Posterior vena cava (tissue), 2 donors: Measurements from ENCODE around the gene SLC12A4. TPM values are rescaled to one million over a fixed set of nuclear protein-coding genes. Genes with fewer than 3 reads are reported as not detected.
A peak's percentile ranks its signal among the peaks of the same experiment; 100 is the strongest.

Experiments
- DNase-seq: peaks from one replicate; pipeline ENCODE4 v3.0.0-alpha.2; 2020; ENCODE audit warnings: low spot score
- intact Hi-C, 2 donors: fragments of 100-400 bp; cut with DNase I; formaldehyde crosslinking; loops; one replicate each; pipeline versions ENCODE4 v1.14.1 to v1.14.2; 2022 to 2023
- total RNA-seq, 2 donors: library from RNA; stranded (reverse); fragmentation: NEBNext Ultra II Directional; extraction: Animal tissue kit (Norgen Biotek cat#: 25700); gene quantifications; one replicate each; pipeline ENCODE4 v1.2.1, GENCODE V29; 2021
- donor health status: DM: yes; HTN: yes; CAD: no.
- donor health status: DM: yes; HTN: yes; CAD: no.

The SLC12A4 gene
- total RNA-seq, 2 donors from 2014 or later: 82.6 to 90.1 TPM

DNA sequence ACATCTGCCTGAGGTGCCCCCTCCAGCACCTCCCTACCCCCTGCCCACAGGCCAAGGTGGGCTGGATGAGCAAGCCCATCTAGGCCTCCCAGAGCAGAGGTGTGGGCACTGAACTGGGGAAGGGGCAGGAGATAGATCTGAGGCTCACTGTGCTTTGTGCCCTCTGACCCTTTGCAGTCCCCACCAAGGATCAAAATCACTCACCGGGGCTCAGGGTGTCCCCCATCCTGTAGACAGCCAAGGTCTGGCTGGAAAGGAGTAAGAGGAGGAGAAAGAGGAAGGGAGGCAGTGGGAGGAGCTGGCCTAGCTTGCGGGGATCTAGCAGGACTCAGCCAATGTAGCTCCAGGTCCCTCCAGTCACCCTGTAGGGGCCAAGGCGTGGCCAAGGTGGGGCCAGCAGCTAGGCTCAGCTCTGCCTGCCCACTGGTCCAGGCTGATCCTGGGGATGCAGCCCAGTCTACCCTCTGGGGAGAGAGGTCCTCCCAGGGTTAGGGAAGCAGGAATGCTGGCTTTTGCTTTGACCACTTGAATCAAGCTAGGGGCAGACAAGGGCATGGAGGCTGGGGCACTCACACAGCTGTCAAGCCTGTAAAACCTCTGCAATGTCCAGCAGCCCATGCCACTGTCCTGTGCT lies 1.8 kb downstream of the SLC12A4 start:
- DNase-seq: no peak

GRCh38 chr16:67965668-67966548 lies 2.5 kb downstream of the SLC12A4 start:
- intact Hi-C loops: no loop called here
- no peak for DNase-seq

More for the DNA sequence above, 1.8 kb downstream of the SLC12A4 start:
- intact Hi-C loops: no loop called here

DNA sequence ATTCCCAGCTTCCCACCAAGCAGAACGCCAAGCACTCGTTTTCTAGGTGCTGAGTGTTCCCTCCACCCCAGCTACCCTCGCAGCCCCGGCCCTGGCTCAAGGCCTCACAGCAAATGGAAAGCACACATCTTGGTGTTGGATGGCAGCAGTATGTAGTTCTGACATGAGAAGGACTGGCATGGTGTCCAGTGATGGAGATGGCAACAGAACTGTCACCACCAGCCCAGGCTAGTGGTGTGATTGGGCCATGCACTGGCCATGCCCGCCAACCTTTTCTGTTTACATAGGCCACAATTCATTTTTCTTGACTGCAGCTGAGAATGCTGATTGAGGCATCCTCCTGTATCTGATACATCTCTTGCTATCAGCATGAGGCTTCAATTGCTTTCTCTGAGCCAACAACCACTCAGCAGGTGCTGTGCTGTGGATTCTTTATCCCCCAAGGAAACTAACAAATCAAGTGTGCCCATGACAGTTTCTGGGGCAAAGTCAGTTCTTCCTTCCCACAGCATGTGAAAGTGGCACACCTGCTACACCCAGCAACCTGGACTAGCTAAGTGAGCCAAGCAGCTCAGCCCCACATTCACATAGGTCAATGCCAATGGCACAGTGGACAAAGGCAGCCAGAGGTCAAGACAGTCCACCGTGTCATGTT lies 3.8 kb downstream of the SLC12A4 start:
- intact Hi-C loops: no loop called here

DNA sequence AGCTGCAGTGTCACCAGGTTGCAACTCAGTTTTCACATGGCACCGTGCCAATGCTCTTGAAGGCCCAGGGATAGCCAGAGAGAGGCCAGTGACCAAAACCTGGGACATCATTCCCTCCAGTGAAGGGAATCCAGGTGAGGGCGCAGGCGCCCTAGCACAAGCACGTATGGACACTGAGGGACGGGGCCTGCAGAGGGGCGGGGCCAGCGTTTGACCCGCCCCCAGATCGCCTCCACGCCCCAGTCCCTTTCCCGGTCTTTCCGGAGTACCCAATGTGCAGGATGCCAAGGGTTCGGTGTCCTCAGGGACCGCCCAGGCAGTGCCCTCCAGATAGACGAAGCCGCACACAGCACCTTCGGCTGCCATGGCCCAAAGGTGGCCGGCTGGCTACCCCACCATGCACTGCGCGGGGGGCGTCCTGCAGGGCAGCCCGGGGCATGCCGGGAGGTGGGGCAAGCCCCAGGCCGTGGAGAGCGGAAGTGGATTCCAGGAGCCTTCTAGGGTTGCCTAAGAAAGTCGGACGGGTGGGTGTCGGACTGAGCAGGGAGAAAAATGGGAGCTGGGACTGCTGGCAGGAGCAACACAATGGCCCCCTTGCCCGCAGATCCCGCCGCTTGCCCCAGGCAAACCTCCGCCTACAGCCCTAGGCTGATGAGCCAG lies 4.6 kb downstream of the SLC12A4 start:
- no peak for DNase-seq
- intact Hi-C loops: no loop called here

More for the DNA sequence above, 3.8 kb downstream of the SLC12A4 start:
- no peak for DNase-seq

DNA sequence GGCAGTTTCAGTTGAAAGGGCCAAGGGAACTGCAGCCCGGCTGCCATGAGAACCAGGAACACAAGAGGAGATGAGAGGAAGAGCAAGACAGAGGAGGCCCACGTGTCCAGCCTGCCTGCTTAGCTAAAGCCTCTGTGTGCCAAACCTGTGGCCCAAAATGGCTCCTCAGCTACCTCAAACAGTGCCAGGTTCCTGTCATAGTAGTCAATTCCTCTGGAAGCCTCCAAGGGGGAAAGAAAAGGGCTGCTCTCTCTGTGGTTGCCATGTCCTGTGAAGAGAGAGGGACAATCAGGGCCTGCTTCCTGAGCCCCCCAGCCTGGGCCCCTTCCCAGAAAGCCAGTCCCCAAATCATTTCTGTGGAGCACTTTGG lies 5.2 kb downstream of the SLC12A4 start:
- no peak for DNase-seq
- intact Hi-C loops: no loop called here

GRCh38 chr16:67962135-67962534 lies 6.3 kb downstream of the SLC12A4 start:
- DNase-seq: no peak
- intact Hi-C loops: no loop called here

GRCh38 chr16:67961551-67961957 lies 6.9 kb downstream of the SLC12A4 start:
- intact Hi-C loops: no loop called here
- no peak for DNase-seq

DNA sequence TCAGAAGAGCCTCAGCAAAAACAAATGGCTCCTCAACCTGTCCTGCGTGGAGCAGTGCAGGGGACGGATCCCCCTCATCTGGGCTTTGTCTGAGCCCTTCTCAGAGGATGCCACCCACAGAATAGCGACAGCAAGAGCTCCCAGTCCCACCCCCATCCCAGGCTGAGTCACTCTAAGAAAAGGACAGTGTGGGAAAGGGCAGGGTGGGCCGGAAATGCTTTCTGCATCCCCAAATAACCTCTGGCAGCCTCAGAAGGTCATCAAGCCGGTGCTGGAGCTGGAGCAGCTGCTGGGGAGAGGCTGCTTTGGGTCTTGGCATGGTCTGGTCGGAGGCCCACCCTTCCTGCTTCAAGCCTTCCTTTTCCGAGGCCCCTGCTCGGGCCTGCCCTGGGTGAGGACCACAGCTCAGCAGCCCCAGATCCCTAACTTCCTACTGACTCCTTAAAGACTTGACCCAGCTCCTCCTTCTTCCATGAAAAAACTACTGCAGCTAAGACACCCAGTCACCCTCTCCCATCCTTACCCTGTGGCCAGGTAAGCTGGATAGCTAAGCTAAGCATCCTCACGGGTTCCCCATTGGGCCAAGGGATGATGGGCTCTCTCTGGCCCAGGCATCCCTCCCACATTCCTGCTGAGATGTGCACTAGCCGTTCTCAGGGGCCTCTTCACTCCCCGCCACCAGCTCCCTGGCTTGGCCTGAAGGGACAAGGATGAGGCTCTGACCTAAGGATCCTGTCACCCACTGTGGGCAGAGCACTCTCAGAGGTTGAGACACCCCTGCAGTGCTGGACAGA lies 8.7 kb downstream of the SLC12A4 start:
- peak; percentile 94 for DNase-seq
- intact Hi-C loops: no loop called here

DNA sequence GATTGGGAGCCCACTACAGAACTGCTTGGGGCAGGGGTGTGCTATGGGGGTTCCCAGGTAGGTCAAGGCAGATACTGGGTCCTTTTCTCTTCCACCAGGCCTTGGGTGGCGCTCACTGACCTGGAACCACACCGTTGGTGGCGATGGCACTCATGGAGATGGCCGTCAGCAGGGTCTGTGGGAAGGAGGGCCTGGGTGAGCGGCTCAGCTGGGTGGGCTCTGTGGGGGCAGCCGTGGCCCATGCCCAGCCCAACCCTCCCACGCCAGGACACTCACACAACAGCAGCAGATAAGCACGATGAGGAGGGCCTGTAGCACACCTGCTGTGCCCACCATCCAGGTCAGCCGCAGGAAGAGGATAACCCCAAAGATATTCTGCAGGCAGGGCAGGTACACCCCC lies 10.8 kb downstream of the SLC12A4 start:
- DNase-seq: no peak
- intact Hi-C loops: no loop called here

GRCh38 chr16:67954421-67955196 lies 13.8 kb downstream of the SLC12A4 start:
- intact Hi-C loops: no loop called here
- no peak for DNase-seq

DNA sequence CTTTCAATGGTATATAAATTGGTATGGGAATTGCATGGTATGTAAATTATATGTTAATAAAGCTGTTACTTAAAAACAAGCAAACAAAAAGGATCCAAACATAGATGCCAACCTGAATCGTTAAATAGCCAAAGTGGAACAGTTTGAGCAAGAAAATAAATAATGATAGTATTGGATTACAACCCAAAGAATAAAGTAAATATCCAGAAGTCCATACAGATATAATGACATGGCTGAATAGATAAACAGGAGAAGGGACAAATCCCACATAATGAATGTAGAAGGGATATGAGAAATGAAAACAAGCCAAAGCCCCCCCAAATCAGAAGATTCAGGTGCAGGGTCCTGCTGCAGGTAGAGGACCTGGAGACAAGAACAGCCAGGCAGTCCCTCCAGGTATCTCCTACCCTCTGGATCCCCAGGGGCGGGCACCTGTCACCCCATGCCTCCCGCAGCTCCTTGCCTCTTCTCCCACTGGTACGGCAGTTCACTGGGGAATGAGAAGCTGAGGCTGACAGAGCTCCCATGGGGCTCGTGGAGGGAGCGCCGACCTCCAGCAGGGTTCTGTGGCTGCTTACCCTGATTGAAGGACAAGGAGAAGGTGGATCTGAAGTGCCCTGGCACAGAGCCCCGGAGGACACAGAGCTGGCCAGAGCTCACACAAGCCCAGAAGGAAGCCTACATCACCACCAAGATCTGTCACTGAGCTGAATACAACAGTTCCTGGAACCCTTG lies 14.6 kb downstream of the SLC12A4 start:
- intact Hi-C loops: no loop called here

DNA sequence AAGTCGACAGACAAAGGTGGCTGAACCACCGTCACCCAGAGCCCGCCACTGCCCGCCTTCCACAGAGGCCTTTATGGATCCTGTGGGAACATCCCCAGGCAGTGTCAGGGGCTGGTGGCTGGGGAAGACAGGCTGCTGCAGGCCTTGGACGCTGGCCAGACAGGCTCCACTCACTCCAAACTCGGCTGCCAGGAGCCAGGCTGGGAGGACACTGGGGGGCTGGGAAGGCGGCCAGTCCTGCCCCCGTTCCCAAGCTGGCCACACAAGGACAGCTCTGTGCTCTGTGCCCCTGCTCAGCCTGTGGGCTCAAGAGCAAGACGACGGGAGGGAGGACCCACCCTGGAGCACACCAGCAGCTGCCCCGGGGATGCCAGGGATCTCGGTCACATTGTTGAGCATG lies 17.0 kb downstream of the SLC12A4 start:
- intact Hi-C loops: no loop called here
- DNase-seq: no peak

More for the DNA sequence above, 14.6 kb downstream of the SLC12A4 start:
- DNase-seq: no peak

DNA sequence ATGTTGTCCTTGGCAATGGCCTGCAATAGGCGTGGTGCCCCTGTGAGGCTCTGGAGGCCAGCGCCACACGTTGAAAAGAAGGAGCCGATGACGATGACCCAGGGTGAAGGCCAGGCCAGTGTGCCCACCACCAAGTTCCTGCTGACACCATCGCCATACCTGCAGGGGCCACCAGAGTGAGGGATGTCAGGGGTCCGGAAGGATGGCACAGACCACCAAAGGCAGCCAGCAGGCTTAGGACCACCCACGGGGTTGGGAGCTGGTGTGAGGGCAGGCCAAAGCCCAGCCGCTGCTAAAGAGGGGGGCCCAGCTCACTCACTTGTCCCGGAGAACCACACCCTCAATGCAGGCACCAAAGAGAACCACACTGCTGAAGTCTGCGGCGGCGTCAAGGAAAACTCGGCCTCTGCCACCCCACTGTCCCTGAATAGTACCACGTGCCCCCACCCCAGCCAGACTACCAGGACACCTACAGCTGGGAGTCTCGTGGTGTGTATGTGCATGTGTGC lies 18.0 kb downstream of the SLC12A4 start:
- no peak for DNase-seq
- intact Hi-C loops: no loop called here

DNA sequence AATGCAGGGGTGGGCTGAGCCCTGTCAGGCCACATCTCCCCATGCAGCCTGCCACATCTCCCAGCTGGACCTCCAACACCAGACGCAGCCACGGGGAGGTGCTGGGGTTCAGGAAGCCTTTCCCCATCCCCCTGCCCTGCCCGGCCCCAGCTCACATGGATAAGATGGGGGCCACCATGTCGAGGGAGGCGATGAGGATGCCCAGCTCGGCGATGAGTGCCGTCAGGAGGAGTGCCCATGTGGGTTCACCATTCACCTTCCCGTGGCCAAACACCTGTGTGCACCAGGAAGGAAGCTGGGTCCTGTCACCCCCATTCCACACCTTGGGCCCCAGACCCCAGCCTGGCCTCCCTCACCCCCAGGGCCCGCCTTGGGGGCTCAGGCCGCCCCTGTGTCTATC lies 18.8 kb downstream of the SLC12A4 start:
- intact Hi-C loops: no loop called here
- no peak for DNase-seq

- no peak for DNase-seq
- intact Hi-C loops: no loop called here
Observed at GRCh38 chr16:67948015-67948414, 20.4 kb downstream of the SLC12A4 start.

DNA sequence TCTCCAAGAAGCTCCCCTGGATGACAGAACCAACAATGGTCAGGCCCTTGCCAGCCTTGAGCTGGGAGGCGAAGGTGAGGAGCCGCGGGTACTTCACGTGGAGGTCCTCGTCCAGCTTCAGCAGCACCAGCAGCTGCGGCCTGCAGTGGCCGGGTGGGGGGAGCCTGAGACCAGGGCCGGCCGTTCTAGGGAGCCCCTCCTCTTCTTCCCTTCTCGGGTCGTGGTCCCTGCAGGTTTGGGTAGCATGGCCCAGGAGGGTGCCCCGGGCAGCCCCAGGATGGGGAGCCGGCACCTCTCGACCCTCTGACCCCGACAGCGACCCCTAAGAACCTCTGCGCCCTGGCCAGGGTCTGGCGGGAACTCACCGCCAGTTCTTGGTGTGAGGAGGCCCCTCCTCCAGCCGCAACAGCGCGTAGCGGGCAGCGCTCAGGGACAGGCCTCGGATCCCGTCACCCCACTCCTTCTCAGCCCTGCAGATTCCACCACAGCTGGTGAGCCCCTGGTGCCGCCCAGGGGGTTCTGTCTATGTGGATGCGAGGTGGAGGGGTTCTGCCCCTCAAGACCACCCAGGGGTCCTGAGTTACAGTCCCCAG lies 21.4 kb downstream of the SLC12A4 start:
- intact Hi-C loops: no loop called here
- DNase-seq: no peak

GRCh38 chr16:67946128-67946569 lies 22.3 kb downstream of the SLC12A4 start:
- DNase-seq: no peak
- intact Hi-C loops: no loop called here
